ENCODE data around the gene KIF12. TPM values are rescaled to one million over a fixed set of nuclear protein-coding genes. Genes with fewer than 3 reads are reported as not detected.
"Not testable (repeated sequence)": the region's sequence is repeated elsewhere in the genome, so short reads cannot be mapped to it uniquely, and the experiment has no call there.

KIF12 gene
- polyA plus RNA-seq, 1 donor (not counting 4 experiments of a cell fraction or from before 2014, with no cell fraction given): 1.5 TPM

GRCh38 chr9:114130624-114131277 is 31.7 kb upstream of the KIF12 start:
- H3K79me2 ChIP-seq (ENCODE audit: control insufficient read depth, insufficient read depth, low read length): no peaks in the 10 kb centered on the region
- no peak overlapping the region for H3K4me2 ChIP-seq (ENCODE audit: control insufficient read depth, extremely low read depth, insufficient read depth, low read depth, low read length)
- no peak overlapping the region for H2AFZ ChIP-seq (ENCODE audit: control insufficient read depth, low read length)
- DNase-seq (ENCODE audit: low read depth, low spot score) (no peak), FAIRE-seq (no peak)
- no peaks in the 10 kb centered on the region for H4K20me1 ChIP-seq (ENCODE audit: control insufficient read depth, extremely low read depth, insufficient read depth, low read length)
- no peaks in the 10 kb centered on the region for H3K36me3 ChIP-seq (ENCODE audit: control insufficient read depth in 2 of 2, extremely low read depth in 1 of 2, insufficient read depth in 2 of 2, low read length in 2 of 2)
- TF ChIP-seq EZH2 (IDR thresholded peaks at IDR 0.05; ENCODE audit: low read length) (no peak), CTCF (optimal IDR thresholded peaks at IDR 0.05 in 1 of 3, IDR thresholded peaks at IDR 0.05 in 1 of 3, conservative IDR thresholded peaks at IDR 0.05 in 1 of 3; ENCODE audit: extremely low read depth in 1 of 3, insufficient read depth in 2 of 3, low read length in 3 of 3) (no peak)
- peaks cover 29% of the 10 kb centered on the region for H3K27me3 ChIP-seq (ENCODE audit: control insufficient read depth, extremely low read depth, insufficient read depth, low read length)
- H3K9me1 ChIP-seq (ENCODE audit: control insufficient read depth, extremely low read depth, insufficient read depth, low read length): no peaks in the 10 kb centered on the region
- dilution Hi-C loops (cut with MboI; ENCODE audit: extremely low pct_ligation_motif_present, low sequenced_read_pairs): no loop called here
- H3K9me3 ChIP-seq (ENCODE audit: control insufficient read depth, low read depth, low read length): no peaks in the 10 kb centered on the region
- H3K9ac ChIP-seq (ENCODE audit: control insufficient read depth, extremely low read depth, insufficient read depth, low read length): no peak overlapping the region
- no peaks in the 10 kb centered on the region for H3K4me1 ChIP-seq (ENCODE audit: control insufficient read depth, extremely low read depth, insufficient read depth, low read length)
- no peak overlapping the region for H3K4me3 ChIP-seq (ENCODE audit: control insufficient read depth in 2 of 3, extremely low read depth in 1 of 3, insufficient read depth in 2 of 3, low read depth in 1 of 3, low read length in 3 of 3)
- no peak overlapping the region for H3K27ac ChIP-seq (ENCODE audit: control insufficient read depth, insufficient read depth, low read length)

GRCh38 chr9:114130141-114130540 is 31.0 kb upstream of the KIF12 start:
- Histone ChIP-seq H3K27me3 (ENCODE audit: control insufficient read depth, extremely low read depth, insufficient read depth, low read length) (peaks cover 33% of the 10 kb centered on the region), H3K36me3 (ENCODE audit: control insufficient read depth in 2 of 2, extremely low read depth in 1 of 2, insufficient read depth in 2 of 2, low read length in 2 of 2) (no peaks in the 10 kb centered on the region), H3K4me1 (ENCODE audit: control insufficient read depth, extremely low read depth, insufficient read depth, low read length) (no peaks in the 10 kb centered on the region), H3K27ac (ENCODE audit: control insufficient read depth, insufficient read depth, low read length) (no peak overlapping the region), H4K20me1 (ENCODE audit: control insufficient read depth, extremely low read depth, insufficient read depth, low read length) (no peaks in the 10 kb centered on the region), H3K9ac (ENCODE audit: control insufficient read depth, extremely low read depth, insufficient read depth, low read length) (no peak overlapping the region), H3K9me3 (ENCODE audit: control insufficient read depth, low read depth, low read length) (no peaks in the 10 kb centered on the region), H3K79me2 (ENCODE audit: control insufficient read depth, insufficient read depth, low read length) (no peaks in the 10 kb centered on the region), H3K9me1 (ENCODE audit: control insufficient read depth, extremely low read depth, insufficient read depth, low read length) (no peaks in the 10 kb centered on the region), H2AFZ (ENCODE audit: control insufficient read depth, low read length) (no peak overlapping the region), H3K4me3 (ENCODE audit: control insufficient read depth in 2 of 3, extremely low read depth in 1 of 3, insufficient read depth in 2 of 3, low read depth in 1 of 3, low read length in 3 of 3) (no peak overlapping the region), H3K4me2 (ENCODE audit: control insufficient read depth, extremely low read depth, insufficient read depth, low read depth, low read length) (no peak overlapping the region)
- DNase-seq (ENCODE audit: low read depth, low spot score): no peak
- no peak for TF ChIP-seq CTCF (optimal IDR thresholded peaks at IDR 0.05 in 1 of 3, IDR thresholded peaks at IDR 0.05 in 1 of 3, conservative IDR thresholded peaks at IDR 0.05 in 1 of 3; ENCODE audit: extremely low read depth in 1 of 3, insufficient read depth in 2 of 3, low read length in 3 of 3)
- no peak for TF ChIP-seq EZH2 (IDR thresholded peaks at IDR 0.05; ENCODE audit: low read length)
- dilution Hi-C loops (cut with MboI; ENCODE audit: extremely low pct_ligation_motif_present, low sequenced_read_pairs): no loop called here
- no peak for FAIRE-seq

- H3K9ac ChIP-seq (ENCODE audit: control insufficient read depth, extremely low read depth, insufficient read depth, low read length); H3K79me2 ChIP-seq (ENCODE audit: control insufficient read depth, insufficient read depth, low read length); FAIRE-seq; H3K9me1 ChIP-seq (ENCODE audit: control insufficient read depth, extremely low read depth, insufficient read depth, low read length); H2AFZ ChIP-seq (ENCODE audit: control insufficient read depth, low read length); H3K4me3 ChIP-seq (ENCODE audit: control insufficient read depth in 2 of 3, extremely low read depth in 1 of 3, insufficient read depth in 2 of 3, low read depth in 1 of 3, low read length in 3 of 3); DNase-seq (ENCODE audit: low read depth, low spot score); H4K20me1 ChIP-seq (ENCODE audit: control insufficient read depth, extremely low read depth, insufficient read depth, low read length); H3K27ac ChIP-seq (ENCODE audit: control insufficient read depth, insufficient read depth, low read length); H3K36me3 ChIP-seq (ENCODE audit: control insufficient read depth in 2 of 2, extremely low read depth in 1 of 2, insufficient read depth in 2 of 2, low read length in 2 of 2); H3K9me3 ChIP-seq (ENCODE audit: control insufficient read depth, low read depth, low read length); dilution Hi-C loops (cut with MboI; ENCODE audit: extremely low pct_ligation_motif_present, low sequenced_read_pairs); H3K4me1 ChIP-seq (ENCODE audit: control insufficient read depth, extremely low read depth, insufficient read depth, low read length); H3K4me2 ChIP-seq (ENCODE audit: control insufficient read depth, extremely low read depth, insufficient read depth, low read depth, low read length): not testable (repeated sequence)
- peaks cover 36% of the 10 kb centered on the region for H3K27me3 ChIP-seq (ENCODE audit: control insufficient read depth, extremely low read depth, insufficient read depth, low read length)
Observed at GRCh38 chr9:114128759-114129158, 29.7 kb upstream of the KIF12 start.

Measured in keratinocyte (primary cell).